GM18519 (cell line): ENCODE results near the gene CLDN1.

Experiments
- ATAC-seq: cut with Tn5 transposase; IDR thresholded peaks from one replicate; pipeline ENCODE4 v1.9.1; 2021; ENCODE audit warnings: mild to moderate bottlenecking, moderate library complexity; ENCODE audit not compliant: unreplicated experiment, low FRiP score

The CLDN1 gene, protein sequence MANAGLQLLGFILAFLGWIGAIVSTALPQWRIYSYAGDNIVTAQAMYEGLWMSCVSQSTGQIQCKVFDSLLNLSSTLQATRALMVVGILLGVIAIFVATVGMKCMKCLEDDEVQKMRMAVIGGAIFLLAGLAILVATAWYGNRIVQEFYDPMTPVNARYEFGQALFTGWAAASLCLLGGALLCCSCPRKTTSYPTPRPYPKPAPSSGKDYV

DNA sequence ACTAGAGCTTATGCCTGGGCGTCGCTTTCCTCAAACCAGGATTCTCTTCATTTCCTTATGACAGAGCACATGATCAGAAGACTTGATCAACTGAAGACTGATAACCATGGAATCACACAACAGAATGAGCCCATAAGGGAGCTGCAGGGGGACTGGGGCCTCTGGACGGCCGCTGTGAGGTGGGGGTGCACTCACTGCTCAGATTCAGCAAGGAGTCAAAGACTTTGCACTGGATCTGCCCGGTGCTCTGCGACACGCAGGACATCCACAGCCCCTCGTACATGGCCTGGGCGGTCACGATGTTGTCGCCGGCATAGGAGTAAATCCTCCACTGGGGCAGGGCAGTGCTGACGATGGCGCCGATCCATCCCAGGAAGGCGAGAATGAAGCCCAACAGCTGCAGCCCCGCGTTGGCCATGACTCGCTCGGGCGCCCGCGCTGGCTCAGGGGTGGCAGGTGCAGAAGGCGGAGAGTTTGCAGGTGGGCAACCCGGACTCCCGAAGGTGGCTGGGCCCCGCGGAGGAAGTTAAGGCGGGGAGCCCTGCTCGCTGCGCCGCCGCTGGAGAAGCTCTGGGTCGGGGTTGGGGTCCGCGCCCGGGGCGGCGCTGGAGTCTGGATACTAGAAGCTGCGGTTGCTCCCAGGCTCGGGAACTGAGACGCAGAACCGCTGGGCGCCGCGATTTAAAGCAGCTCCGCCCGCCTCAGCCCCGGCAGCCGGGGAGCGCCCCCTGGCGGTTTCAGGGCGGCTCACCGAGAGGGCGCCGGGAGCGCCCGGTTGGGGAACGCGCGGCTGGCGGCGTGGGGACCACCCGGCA lies at the start of gene CLDN1:
CLDN1 (minus strand) TSS at position 658 of the 815 bp plus-strand sequence; CDS start at position 418, 240 bp downstream.
- peak; percentile 82 for ATAC-seq

GRCh38 chr3:190371152-190371551 lies 48.9 kb upstream of the CLDN1 start:
- ATAC-seq, result no peak

DNA sequence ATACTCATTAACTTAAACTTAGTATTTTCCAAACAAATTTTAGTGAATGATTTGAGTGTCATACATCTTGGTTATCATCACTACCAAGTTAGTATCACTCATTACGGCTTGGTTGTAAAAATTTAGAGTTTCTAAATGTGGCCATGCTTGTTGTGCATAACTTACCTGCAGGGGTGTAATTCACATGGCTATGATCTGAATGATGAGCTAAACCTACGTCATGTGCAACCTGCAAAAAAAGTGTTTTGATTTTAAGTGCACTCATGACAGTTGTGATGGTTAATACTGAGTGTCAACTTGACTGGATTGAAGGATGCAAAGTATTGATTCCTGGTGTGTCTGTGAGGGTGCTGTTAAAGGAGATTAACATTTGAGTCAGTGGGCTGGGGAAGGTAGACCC lies 48.1 kb upstream of the CLDN1 start:
- no peak for ATAC-seq

- no peak for ATAC-seq
These were observed 47.5 kb upstream of the CLDN1 start for GRCh38 chr3:190369668-190370295.

GRCh38 chr3:190368881-190369280 lies 46.6 kb upstream of the CLDN1 start:
- ATAC-seq, result no peak

DNA sequence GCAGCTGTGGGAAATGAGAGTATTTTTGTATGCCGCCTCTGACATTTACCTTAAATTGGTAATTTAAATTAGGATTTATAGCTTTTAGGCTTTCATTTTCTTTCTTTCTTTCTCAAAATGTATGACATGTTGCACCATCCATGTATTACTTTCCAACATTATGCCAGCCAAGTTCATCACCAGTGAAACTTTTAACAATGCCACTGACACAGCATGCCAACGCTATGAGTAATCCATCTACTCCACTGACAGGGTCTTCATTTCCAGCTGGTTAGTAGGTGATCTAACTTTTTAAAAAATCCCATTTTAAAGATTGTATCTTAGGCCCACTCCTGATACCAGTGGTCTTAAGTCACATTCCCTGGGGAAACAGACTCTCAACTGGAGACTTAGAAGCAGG lies 43.9 kb upstream of the CLDN1 start:
- ATAC-seq, result no peak

GRCh38 chr3:190362258-190362657 lies 40.0 kb upstream of the CLDN1 start:
- no peak for ATAC-seq

- no peak for ATAC-seq
These were observed 39.5 kb upstream of the CLDN1 start for GRCh38 chr3:190361791-190362190.

DNA sequence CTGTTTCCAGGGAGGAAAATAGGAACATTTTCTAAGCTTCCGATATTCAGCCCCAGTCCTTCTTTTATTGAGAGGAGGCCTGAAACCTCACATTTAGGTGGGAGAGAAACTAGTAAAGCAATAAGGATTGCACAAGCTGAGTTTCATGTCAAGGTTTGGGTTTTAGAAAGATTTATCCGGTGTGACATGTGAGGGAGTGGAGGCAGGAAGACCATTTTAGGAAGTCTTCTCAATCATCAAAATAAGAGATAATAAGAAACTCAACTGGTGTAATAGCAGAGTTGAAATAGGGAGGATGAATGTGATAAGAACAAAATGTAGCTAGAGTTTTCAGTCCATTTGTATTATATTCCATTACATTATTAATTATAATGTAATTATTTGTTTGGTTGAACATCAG lies 38.0 kb upstream of the CLDN1 start:
- ATAC-seq, result no peak

GRCh38 chr3:190359813-190360212 lies 37.6 kb upstream of the CLDN1 start:
- no peak for ATAC-seq

DNA sequence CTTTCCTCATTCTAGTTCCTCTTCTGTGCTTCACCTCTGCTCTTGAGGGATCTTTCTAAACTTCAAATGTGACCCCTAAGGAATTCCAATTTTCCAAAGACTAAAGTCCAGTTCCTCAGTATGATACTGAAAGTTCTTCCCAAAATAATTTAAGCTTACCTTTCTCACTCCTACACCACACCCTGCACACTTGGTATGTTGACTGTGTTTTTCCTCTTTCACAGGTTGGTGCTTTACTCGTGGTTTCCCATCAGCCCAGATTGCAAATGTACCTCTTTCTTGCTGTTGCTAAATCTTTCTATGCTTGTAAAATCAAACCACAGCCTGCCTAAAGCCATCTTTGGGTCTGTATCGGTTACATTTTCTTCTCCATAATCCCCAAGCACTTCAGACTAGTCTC lies 35.2 kb upstream of the CLDN1 start:
- no peak for ATAC-seq

DNA sequence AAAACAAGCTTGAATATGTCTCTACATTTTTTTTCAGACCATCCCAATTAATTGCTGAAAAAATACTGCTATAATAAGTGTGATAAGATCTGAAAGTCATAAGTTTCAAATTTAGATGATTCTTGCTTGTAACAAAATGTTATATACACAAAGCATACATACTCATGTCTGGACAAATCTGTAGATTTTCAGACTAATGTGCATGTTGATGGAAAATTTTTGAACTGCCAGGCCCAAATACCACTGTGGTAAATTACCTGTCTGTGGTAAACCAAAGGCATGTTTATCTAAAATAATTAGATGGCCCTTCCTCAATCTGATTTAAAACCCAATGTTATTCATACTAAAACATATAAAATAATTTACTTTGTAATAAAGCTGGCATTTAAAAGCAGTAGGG lies 34.0 kb upstream of the CLDN1 start:
- ATAC-seq, result no peak

- ATAC-seq, result no peak
These were observed 30.7 kb upstream of the CLDN1 start for GRCh38 chr3:190352861-190353457.

DNA sequence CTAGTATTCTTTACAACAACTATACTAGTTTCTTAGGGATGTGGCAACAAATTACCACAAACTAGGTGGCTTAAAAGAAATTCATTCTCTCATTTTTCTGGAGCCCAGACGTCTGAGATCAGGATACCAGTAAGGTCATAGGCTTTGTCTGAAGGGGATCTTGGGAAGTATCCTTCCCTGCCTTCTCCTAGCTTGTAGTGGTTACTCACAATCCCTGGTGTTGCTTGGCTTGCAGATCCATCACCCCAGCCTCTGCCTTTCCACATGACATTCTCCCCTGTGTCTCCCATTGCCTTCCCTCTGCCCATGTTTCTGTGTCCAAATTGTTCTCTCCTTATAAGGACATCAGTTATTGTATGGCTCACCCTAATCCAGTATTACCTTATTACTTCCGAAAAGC lies 24.3 kb upstream of the CLDN1 start:
- no peak for ATAC-seq

DNA sequence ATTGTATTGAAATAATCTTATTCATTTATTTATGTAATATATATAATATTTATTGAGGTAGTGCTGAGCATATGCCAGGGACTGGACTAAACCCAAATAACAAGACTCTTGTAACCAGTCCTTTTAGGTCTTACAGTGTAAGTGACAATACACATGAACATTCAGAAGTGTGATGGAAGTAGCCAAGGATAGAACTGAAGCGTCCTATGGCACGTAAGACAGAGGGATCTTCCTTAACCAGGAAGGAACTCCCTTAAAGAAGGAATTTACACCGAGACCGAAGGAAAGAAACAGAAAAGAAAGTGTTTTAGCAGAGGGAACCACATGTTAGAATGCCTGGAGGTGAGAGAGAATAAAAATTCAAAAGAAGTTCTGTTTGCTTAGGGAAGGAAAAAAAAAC lies 23.6 kb upstream of the CLDN1 start:
- ATAC-seq, result no peak

GRCh38 chr3:190345027-190345821 lies 23.0 kb upstream of the CLDN1 start:
- no peak for ATAC-seq

DNA sequence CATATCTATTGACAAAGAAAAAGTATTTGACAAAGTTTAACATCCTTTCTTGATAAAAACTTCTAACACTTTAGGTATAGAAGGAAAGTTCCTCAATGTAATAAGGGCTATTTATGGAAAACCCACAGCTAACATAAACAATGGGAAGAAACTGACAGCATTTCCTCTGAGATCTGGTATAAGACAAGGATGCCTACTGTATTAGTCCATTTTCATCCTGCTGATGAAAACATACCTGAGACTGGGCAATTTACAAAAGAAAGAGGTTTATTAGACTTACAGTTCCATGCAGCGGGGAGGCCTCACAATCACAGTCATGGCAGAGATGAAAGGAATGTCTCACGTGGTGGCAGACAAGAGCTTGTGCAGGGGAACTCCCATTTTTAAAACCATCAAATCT lies 17.8 kb upstream of the CLDN1 start:
- no peak for ATAC-seq

GRCh38 chr3:190339130-190339529 lies 16.9 kb upstream of the CLDN1 start:
- peak; percentile 88 for ATAC-seq

GRCh38 chr3:190338717-190339116 lies 16.5 kb upstream of the CLDN1 start:
- ATAC-seq, result no peak

DNA sequence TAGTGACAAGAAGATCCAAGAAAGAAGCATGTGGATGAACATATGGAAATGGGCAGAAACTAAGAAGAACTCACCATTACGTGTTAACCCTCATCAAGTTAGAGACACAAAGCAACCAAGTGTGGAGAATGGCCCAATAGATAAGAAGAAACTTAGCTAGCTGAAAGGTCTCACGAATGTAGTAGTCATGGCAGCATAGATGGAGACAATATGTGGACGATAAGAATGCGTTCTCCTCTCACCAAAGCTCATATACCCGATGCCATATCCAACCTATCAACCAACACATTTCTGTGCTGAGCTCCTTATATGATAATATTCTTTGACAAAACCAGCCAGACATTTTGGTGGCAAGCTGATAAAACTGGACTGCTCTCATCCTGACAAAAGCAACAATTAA lies 15.1 kb upstream of the CLDN1 start:
- no peak for ATAC-seq
